Parathyroid adenoma (tissue), 2 donors: ENCODE measurements around the gene TNFAIP6.

Experiments used
- H2AFZ ChIP-seq: fragments of 300-600 bp; sonication (generic); one replicate; pipeline ENCODE4 v1.7.0; 2017; ENCODE audit warnings: antibody characterized with exemption, mild to moderate bottlenecking
- H3K27ac ChIP-seq: fragments of 300-600 bp; sonication (generic); one replicate; pipeline ENCODE4 v1.7.0; 2017
- H3K27me3 ChIP-seq: fragments of 300-600 bp; sonication (generic); one replicate; pipeline ENCODE4 v1.7.0; 2017; ENCODE audit warnings: low read length; ENCODE audit not compliant: control insufficient read depth, insufficient read depth
- H3K36me3 ChIP-seq: fragments of 300-600 bp; sonication (generic); one replicate; pipeline ENCODE4 v1.7.0; 2017; ENCODE audit warnings: low read length; ENCODE audit not compliant: control insufficient read depth, insufficient read depth
- H3K4me1 ChIP-seq: fragments of 300-600 bp; sonication (generic); one replicate; pipeline ENCODE4 v1.7.0; 2017; ENCODE audit warnings: control low read depth
- H3K4me2 ChIP-seq: fragments of 300-600 bp; sonication (generic); one replicate; pipeline ENCODE4 v1.7.0; 2017; ENCODE audit warnings: low read length
- H3K4me3 ChIP-seq: fragments of 300-600 bp; sonication (generic); one replicate; pipeline ENCODE4 v1.7.0; 2017; ENCODE audit warnings: low read depth, low read length
- H3K79me2 ChIP-seq: fragments of 300-600 bp; sonication (generic); one replicate; pipeline ENCODE4 v1.7.0; 2017; ENCODE audit warnings: control low read depth
- H3K9ac ChIP-seq: fragments of 300-600 bp; sonication (generic); one replicate; pipeline ENCODE4 v1.7.0; 2017; ENCODE audit warnings: mild to moderate bottlenecking
- H3K9me3 ChIP-seq: fragments of 300-600 bp; sonication (generic); one replicate; pipeline ENCODE4 v1.7.0; 2017; ENCODE audit warnings: low read length; ENCODE audit not compliant: control insufficient read depth
- CTCF ChIP-seq: fragments of 300-600 bp; sonication (generic); IDR thresholded peaks from one replicate; pipeline ENCODE4 v1.7.0; 2017; ENCODE audit warnings: antibody characterized with exemption, mild to moderate bottlenecking
- donor health status: primary hyperparathyroidism.

The TNFAIP6 gene

GRCh38 chr2:151358166-151358970 lies 976 bp downstream of the TNFAIP6 start:
- H2AFZ ChIP-seq: no peak overlapping the region
- no peaks in the 10 kb centered on the region for H3K27me3 ChIP-seq
- H3K79me2 ChIP-seq: no peaks in the 10 kb centered on the region
- H3K9me3 ChIP-seq: no peaks in the 10 kb centered on the region
- no peaks in the 10 kb centered on the region for H3K4me1 ChIP-seq
- TF ChIP-seq CTCF: no peak
- H3K9ac ChIP-seq: no peak overlapping the region
- H3K4me2 ChIP-seq: no peak overlapping the region
- H3K27ac ChIP-seq: no peak overlapping the region
- H3K36me3 ChIP-seq: no peaks in the 10 kb centered on the region
- no peak overlapping the region for H3K4me3 ChIP-seq

GRCh38 chr2:151359768-151360461 lies 2.5 kb downstream of the TNFAIP6 start:
- H3K27me3 ChIP-seq: no peaks in the 10 kb centered on the region
- no peaks in the 10 kb centered on the region for H3K79me2 ChIP-seq
- no peak overlapping the region for H3K4me2 ChIP-seq
- H3K9me3 ChIP-seq: no peaks in the 10 kb centered on the region
- H3K4me3 ChIP-seq: no peak overlapping the region
- no peaks in the 10 kb centered on the region for H3K36me3 ChIP-seq
- H2AFZ ChIP-seq: no peak overlapping the region
- no peak overlapping the region for H3K27ac ChIP-seq
- TF ChIP-seq CTCF: no peak
- H3K4me1 ChIP-seq: no peaks in the 10 kb centered on the region
- no peak overlapping the region for H3K9ac ChIP-seq

GRCh38 chr2:151361674-151362370 lies 4.4 kb downstream of the TNFAIP6 start:
- no peaks in the 10 kb centered on the region for H3K36me3 ChIP-seq
- no peak overlapping the region for H3K9ac ChIP-seq
- TF ChIP-seq CTCF: no peak
- H3K4me3 ChIP-seq: no peak overlapping the region
- no peak overlapping the region for H2AFZ ChIP-seq
- no peak overlapping the region for H3K27ac ChIP-seq
- no peaks in the 10 kb centered on the region for H3K79me2 ChIP-seq
- H3K9me3 ChIP-seq: no peaks in the 10 kb centered on the region
- no peaks in the 10 kb centered on the region for H3K27me3 ChIP-seq
- no peaks in the 10 kb centered on the region for H3K4me1 ChIP-seq
- H3K4me2 ChIP-seq: no peak overlapping the region

DNA sequence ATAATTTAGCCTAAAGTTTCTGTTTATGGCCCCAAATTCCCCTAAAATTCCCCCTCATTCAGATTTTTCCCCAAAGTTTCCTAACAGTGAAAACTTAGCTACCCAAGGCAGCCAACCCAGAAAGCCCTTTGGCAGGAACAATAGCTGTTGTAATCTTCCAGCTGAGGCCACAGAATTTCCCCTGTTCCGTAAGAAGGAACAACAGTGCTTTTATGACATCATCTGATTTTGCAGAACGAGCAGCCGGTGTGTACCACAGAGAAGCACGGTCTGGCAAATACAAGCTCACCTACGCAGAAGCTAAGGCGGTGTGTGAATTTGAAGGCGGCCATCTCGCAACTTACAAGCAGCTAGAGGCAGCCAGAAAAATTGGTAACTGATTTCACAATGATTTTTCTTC lies 6.3 kb downstream of the TNFAIP6 start:
- H3K9me3 ChIP-seq: no peaks in the 10 kb centered on the region
- TF ChIP-seq CTCF: no peak
- no peak overlapping the region for H3K4me2 ChIP-seq
- no peak overlapping the region for H3K9ac ChIP-seq
- H3K36me3 ChIP-seq: no peaks in the 10 kb centered on the region
- H3K4me3 ChIP-seq: no peak overlapping the region
- H2AFZ ChIP-seq: no peak overlapping the region
- H3K27me3 ChIP-seq: no peaks in the 10 kb centered on the region
- no peaks in the 10 kb centered on the region for H3K79me2 ChIP-seq
- no peak overlapping the region for H3K27ac ChIP-seq
- no peaks in the 10 kb centered on the region for H3K4me1 ChIP-seq
